ENCODE results near the gene FAM114A1. TPM values are rescaled to one million over a fixed set of nuclear protein-coding genes. Genes with fewer than 3 reads are reported as not detected.

The FAM114A1 gene
- total and polyA plus RNA-seq, 2 donors from 2014 or later = 10.8 to 31.1 TPM

DNA sequence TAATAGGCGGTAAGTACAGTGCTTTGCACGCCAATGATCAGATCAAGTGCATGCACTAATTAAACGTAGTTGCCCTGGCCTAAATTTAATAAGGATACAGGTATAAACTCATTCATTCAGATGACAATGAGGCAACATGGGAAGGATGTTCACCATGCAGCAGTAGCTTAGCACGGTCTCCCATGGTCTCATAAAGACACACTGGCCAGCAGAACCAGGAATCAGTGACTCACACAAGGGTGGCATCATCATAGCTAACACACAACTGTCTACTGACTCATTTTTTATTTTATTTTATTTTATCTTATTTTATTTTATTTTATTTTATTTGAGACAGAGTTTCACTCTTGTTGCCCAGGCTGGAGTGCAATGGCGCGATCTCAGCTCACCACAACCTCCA, 121.9 kb downstream of the FAM114A1 start:
- no peaks in the 10 kb centered on the region for H3K36me3 ChIP-seq (ENCODE audit: control insufficient read depth in 2 of 3, insufficient read depth in 3 of 3, low read length in 3 of 3)
- no peaks in the 10 kb centered on the region for H3K9me3 ChIP-seq (ENCODE audit: control insufficient read depth in 2 of 3, insufficient read depth in 1 of 3, low read length in 3 of 3)
- no peak overlapping the region for H3K27ac ChIP-seq (ENCODE audit: low read depth in 2 of 2, low read length in 2 of 2)
- no peak overlapping the region for H3K9ac ChIP-seq (ENCODE audit: low read length in 3 of 3)
- H3K4me3 ChIP-seq (ENCODE audit: low read length in 3 of 3) = no peak overlapping the region
- TF ChIP-seq, protein P1, sequence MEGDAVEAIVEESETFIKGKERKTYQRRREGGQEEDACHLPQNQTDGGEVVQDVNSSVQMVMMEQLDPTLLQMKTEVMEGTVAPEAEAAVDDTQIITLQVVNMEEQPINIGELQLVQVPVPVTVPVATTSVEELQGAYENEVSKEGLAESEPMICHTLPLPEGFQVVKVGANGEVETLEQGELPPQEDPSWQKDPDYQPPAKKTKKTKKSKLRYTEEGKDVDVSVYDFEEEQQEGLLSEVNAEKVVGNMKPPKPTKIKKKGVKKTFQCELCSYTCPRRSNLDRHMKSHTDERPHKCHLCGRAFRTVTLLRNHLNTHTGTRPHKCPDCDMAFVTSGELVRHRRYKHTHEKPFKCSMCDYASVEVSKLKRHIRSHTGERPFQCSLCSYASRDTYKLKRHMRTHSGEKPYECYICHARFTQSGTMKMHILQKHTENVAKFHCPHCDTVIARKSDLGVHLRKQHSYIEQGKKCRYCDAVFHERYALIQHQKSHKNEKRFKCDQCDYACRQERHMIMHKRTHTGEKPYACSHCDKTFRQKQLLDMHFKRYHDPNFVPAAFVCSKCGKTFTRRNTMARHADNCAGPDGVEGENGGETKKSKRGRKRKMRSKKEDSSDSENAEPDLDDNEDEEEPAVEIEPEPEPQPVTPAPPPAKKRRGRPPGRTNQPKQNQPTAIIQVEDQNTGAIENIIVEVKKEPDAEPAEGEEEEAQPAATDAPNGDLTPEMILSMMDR (IDR thresholded peaks at IDR 0.05; ENCODE audit: borderline replicate concordance, extremely low read depth, insufficient read depth) = no peak
- no peaks in the 10 kb centered on the region for H3K27me3 ChIP-seq (ENCODE audit: control insufficient read depth, insufficient read depth, low read length)
- intact Hi-C loops (cut with DNase I) = no loop called here
- FAIRE-seq = no peak
- H3K4me1 ChIP-seq (ENCODE audit: control insufficient read depth in 2 of 3, insufficient read depth in 2 of 3, low read depth in 1 of 3, low read length in 3 of 3) = no peaks in the 10 kb centered on the region
- DNase-seq = no peak

DNA sequence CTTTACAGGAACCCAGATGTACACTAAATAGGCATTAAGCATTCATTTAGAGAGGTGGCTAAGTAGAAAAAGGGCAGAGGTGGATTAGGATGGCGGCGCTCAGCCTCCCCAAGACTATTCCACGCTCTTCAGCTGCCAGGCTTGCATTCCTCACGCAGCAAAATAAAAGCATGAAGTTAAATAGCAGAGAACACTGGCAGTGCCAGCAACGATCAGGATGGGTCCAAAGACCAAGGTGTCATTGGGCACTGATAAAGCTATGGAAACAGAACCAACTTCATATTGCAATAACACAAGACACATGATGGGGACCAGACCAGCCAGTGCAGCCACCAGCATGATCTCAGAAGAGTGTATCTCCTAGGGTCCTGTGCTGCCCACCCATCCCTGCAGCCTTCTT, 122.6 kb downstream of the FAM114A1 start:
- FAIRE-seq (no peak), DNase-seq (no peak)
- intact Hi-C loops (cut with DNase I) = no loop called here
- Histone ChIP-seq H3K9me3 (ENCODE audit: control insufficient read depth in 2 of 3, insufficient read depth in 1 of 3, low read length in 3 of 3) (no peaks in the 10 kb centered on the region), H3K36me3 (ENCODE audit: control insufficient read depth in 2 of 3, insufficient read depth in 3 of 3, low read length in 3 of 3) (no peaks in the 10 kb centered on the region), H3K4me3 (ENCODE audit: low read length in 3 of 3) (no peak overlapping the region), H3K9ac (ENCODE audit: low read length in 3 of 3) (no peak overlapping the region), H3K27me3 (ENCODE audit: control insufficient read depth, insufficient read depth, low read length) (no peaks in the 10 kb centered on the region), H3K4me1 (ENCODE audit: control insufficient read depth in 2 of 3, insufficient read depth in 2 of 3, low read depth in 1 of 3, low read length in 3 of 3) (no peaks in the 10 kb centered on the region), H3K27ac (ENCODE audit: low read depth in 2 of 2, low read length in 2 of 2) (no peak overlapping the region)
- TF ChIP-seq, protein P1 (IDR thresholded peaks at IDR 0.05; ENCODE audit: borderline replicate concordance, extremely low read depth, insufficient read depth) = no peak

DNA sequence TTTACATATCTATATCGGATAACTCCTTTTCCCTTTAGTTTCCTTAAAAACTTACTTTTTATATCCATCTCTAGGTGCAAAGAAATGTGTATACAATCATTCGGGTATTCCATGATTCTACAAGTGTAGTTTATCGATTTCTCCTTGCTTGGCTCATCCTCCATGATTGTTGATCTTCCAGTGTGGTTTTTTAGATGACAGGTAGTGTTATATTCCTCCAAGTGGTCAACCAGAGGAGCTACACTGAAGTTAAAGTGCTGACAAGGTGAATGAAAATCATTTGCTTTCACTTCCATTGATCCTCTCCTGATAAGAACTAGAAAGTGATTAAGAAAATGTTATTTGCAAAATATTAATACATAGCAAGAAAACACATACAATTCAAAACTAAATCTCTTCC, 126.1 kb downstream of the FAM114A1 start:
- intact Hi-C loops (cut with DNase I) = no loop called here
- no peak overlapping the region for H3K9ac ChIP-seq (ENCODE audit: low read length in 3 of 3)
- H3K4me1 ChIP-seq (ENCODE audit: control insufficient read depth in 2 of 3, insufficient read depth in 2 of 3, low read depth in 1 of 3, low read length in 3 of 3) = no peaks in the 10 kb centered on the region
- DNase-seq = no peak
- no peaks in the 10 kb centered on the region for H3K9me3 ChIP-seq (ENCODE audit: control insufficient read depth in 2 of 3, insufficient read depth in 1 of 3, low read length in 3 of 3)
- H3K27me3 ChIP-seq (ENCODE audit: control insufficient read depth, insufficient read depth, low read length) = no peaks in the 10 kb centered on the region
- FAIRE-seq = no peak
- no peak overlapping the region for H3K27ac ChIP-seq (ENCODE audit: low read depth in 2 of 2, low read length in 2 of 2)
- no peaks in the 10 kb centered on the region for H3K36me3 ChIP-seq (ENCODE audit: control insufficient read depth in 2 of 3, insufficient read depth in 3 of 3, low read length in 3 of 3)
- TF ChIP-seq, protein P1 (IDR thresholded peaks at IDR 0.05; ENCODE audit: borderline replicate concordance, extremely low read depth, insufficient read depth) = no peak
- H3K4me3 ChIP-seq (ENCODE audit: low read length in 3 of 3) = no peak overlapping the region

DNA sequence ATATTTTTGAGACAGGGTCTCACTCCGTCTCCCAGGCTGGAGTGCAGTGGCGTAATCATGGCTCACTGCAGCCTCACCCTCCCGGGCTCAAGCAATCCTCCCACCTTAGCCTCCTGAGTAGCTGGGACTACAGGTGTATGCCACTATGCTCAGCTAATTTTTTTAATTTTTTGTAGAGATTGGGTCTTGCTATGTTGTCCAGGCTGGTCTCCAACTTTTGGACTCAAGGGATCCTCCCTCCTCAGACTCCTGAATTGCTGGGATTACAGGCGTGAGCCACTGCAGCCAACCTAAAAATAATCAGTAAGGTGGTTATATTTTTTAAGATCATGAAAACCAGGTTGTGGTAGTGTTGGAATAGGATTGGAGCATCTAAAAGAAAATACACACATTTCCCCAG, 126.5 kb downstream of the FAM114A1 start:
- H3K4me1 ChIP-seq (ENCODE audit: control insufficient read depth in 2 of 3, insufficient read depth in 2 of 3, low read depth in 1 of 3, low read length in 3 of 3) = no peaks in the 10 kb centered on the region
- no peaks in the 10 kb centered on the region for H3K9me3 ChIP-seq (ENCODE audit: control insufficient read depth in 2 of 3, insufficient read depth in 1 of 3, low read length in 3 of 3)
- H3K36me3 ChIP-seq (ENCODE audit: control insufficient read depth in 2 of 3, insufficient read depth in 3 of 3, low read length in 3 of 3) = no peaks in the 10 kb centered on the region
- no peak overlapping the region for H3K4me3 ChIP-seq (ENCODE audit: low read length in 3 of 3)
- H3K9ac ChIP-seq (ENCODE audit: low read length in 3 of 3) = no peak overlapping the region
- FAIRE-seq = no peak
- TF ChIP-seq, protein P1 (IDR thresholded peaks at IDR 0.05; ENCODE audit: borderline replicate concordance, extremely low read depth, insufficient read depth) = no peak
- H3K27ac ChIP-seq (ENCODE audit: low read depth in 2 of 2, low read length in 2 of 2) = no peak overlapping the region
- no peak for DNase-seq
- no peaks in the 10 kb centered on the region for H3K27me3 ChIP-seq (ENCODE audit: control insufficient read depth, insufficient read depth, low read length)
- intact Hi-C loops (cut with DNase I) = no loop called here

Data from kidney (tissue), 14 donors.